Stomach smooth muscle (tissue), 2 donors: ENCODE measurements around the gene ACTN4.

ENCODE experiments used
- H3K27ac ChIP-seq: one replicate; pipeline ENCODE4 v1.7.0; 2013; ENCODE audit warnings: mild to moderate bottlenecking, low read length, inconsistent platforms
- H3K27me3 ChIP-seq, 2 donors: one replicate each; pipeline ENCODE4 v1.7.0; 2013; ENCODE audit warnings: low read length in 2 of 2; ENCODE audit not compliant: insufficient read depth in 2 of 2, control insufficient read depth in 1 of 2
- H3K36me3 ChIP-seq, 2 donors: one replicate each; pipeline ENCODE4 v1.7.0; 2013; ENCODE audit warnings: low read length in 2 of 2; ENCODE audit not compliant: control insufficient read depth in 2 of 2, insufficient read depth in 2 of 2
- H3K4me1 ChIP-seq: one replicate; pipeline ENCODE4 v1.7.0; 2013; ENCODE audit warnings: low read length; ENCODE audit not compliant: control insufficient read depth, insufficient read depth
- H3K4me3 ChIP-seq, 2 donors: one replicate each; pipeline ENCODE4 v1.7.0; 2013; ENCODE audit warnings: low read length in 2 of 2
- H3K9ac ChIP-seq, 2 donors: one replicate each; pipeline ENCODE4 v1.7.0; 2013; ENCODE audit warnings: low read length in 2 of 2, mild to moderate bottlenecking in 1 of 2
- H3K9me3 ChIP-seq, 2 donors: one replicate each; pipeline ENCODE4 v1.7.0; 2013; ENCODE audit warnings: low read length in 2 of 2; ENCODE audit not compliant: control insufficient read depth in 2 of 2
- donor health status: healthy.
- donor health status: Pancreatic carcinoma.

The ACTN4 gene

GRCh38 chr19:38727868-38728660, 80.6 kb downstream of the ACTN4 start:
- Histone ChIP-seq H3K9ac (no peak overlapping the region), H3K4me3 (no peak overlapping the region), H3K4me1 (peaks cover 15% of the 10 kb centered on the region), H3K27me3 (no peaks in the 10 kb centered on the region), H3K36me3 (peaks cover 36 to 40% of the 10 kb centered on the region in 2 donors), H3K9me3 (no peaks in the 10 kb centered on the region), H3K27ac (peak overlapping the region; percentile 18)

GRCh38 chr19:38728752-38729541, 81.5 kb downstream of the ACTN4 start:
- H3K4me1 ChIP-seq, result peaks cover 19% of the 10 kb centered on the region
- H3K36me3 ChIP-seq, result peaks cover 30 to 33% of the 10 kb centered on the region in 2 donors
- no peaks in the 10 kb centered on the region for H3K27me3 ChIP-seq

DNA sequence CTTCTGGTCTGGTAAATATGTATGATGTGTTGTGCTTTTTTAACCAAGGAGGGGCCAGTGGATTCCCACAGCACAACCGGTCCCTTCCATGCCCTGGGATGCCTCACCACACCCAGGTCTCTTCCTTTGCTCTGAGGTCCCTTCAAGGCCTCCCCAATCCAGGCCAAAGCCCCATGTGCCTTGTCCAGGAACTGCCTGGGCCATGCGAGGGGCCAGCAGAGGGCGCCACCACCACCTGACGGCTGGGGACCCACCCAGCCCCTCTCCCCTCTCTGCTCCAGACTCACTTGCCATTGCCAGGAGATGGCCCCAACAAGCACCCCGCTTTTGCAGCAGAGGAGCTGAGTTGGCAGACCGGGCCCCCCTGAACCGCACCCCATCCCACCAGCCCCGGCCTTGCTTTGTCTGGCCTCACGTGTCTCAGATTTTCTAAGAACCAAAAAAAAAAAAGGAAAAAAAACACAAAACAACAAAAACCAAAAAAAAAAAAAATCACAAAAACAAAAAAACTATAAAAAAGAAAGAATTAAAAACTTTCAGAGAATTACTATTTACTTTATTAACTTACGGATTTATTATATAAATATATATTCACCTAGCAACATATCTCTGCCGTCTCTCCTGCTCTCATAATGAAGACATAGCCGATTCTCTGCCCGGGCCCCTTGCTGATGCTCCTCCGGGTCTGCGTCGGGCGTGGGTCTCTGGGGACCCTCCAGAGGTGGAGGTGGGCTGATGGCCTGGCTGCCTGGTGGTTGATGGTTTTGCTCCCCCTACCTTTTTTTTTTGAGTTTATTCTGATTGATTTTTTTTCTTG, 82.4 kb downstream of the ACTN4 start:
- Histone ChIP-seq H3K4me1 (peaks cover 23% of the 10 kb centered on the region), H3K9ac (no peak overlapping the region), H3K27me3 (no peaks in the 10 kb centered on the region), H3K4me3 (no peak overlapping the region), H3K27ac (no peak overlapping the region), H3K9me3 (no peaks in the 10 kb centered on the region), H3K36me3 (peaks cover 24 to 27% of the 10 kb centered on the region in 2 donors)

More at GRCh38 chr19:38728752-38729541, 81.5 kb downstream of the ACTN4 start:
- H3K9me3 ChIP-seq, result no peaks in the 10 kb centered on the region
- H3K4me3 ChIP-seq, result no peak overlapping the region
- no peak overlapping the region for H3K27ac ChIP-seq
- H3K9ac ChIP-seq, result no peak overlapping the region

DNA sequence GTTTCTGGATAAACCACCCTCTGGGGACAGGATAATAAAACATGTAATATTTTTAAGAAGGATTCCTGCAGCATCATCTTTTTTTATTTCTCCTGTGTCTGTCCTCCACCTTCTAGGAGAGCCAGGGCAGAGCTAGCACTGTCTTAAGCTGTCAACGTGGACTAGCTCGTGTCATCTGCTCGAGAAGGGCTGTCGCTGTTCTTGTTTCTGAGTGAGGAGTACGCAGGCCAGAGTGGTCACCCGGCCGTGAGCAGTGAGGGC, 83.0 kb downstream of the ACTN4 start:
- peaks cover 23% of the 10 kb centered on the region for H3K4me1 ChIP-seq
- peaks cover 19 to 21% of the 10 kb centered on the region in 2 donors for H3K36me3 ChIP-seq
- H3K27ac ChIP-seq, result no peak overlapping the region
- no peaks in the 10 kb centered on the region for H3K9me3 ChIP-seq
- no peak overlapping the region for H3K4me3 ChIP-seq
- H3K9ac ChIP-seq, result no peak overlapping the region
- no peaks in the 10 kb centered on the region for H3K27me3 ChIP-seq

DNA sequence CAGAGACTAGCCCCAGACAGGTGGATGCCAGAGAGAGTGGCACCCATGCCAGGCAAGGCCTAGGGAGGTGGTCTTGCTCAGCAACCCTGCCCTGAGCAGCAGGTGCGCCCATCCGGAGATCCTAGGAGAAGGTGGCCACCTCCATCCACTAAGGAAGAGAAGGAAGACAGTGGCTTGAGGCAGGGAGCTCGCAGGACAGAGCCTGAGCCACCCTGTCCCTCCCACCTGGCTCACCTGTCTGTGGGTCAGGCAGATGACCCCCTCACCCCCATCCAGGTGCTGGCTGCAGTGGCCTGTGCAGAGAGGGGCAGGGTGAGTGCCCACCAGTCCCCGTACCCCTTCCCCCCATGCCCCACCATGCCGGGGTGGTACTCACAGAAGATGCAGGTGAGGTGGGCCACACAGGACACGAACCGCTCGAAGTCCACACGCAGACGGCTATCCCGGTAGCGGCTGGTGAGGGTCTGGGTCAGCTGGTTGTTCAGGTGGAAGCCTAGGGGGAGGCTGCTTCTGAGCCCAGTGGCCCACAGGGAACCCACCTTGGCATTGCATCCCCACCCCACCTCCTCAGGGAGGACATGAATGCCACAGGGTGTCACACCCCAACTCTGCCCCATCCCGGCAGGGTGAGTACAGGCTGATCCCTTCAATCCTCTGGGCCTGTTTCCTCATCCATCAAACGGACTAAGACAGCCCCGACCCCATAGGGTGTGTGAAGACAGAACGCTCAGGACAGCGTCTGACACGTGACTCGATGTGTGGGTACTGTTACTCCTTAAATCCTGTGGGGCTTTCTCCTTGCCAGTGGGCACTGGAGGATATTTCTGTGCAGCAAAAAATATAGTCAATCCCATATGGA, 83.5 kb downstream of the ACTN4 start:
- Histone ChIP-seq H3K27me3 (no peaks in the 10 kb centered on the region), H3K9ac (no peak overlapping the region), H3K4me3 (no peak overlapping the region), H3K27ac (no peak overlapping the region), H3K4me1 (peaks cover 23% of the 10 kb centered on the region), H3K36me3 (peaks cover 16 to 19% of the 10 kb centered on the region in 2 donors), H3K9me3 (no peaks in the 10 kb centered on the region)

GRCh38 chr19:38731654-38732301, 84.3 kb downstream of the ACTN4 start:
- no peak overlapping the region for H3K9ac ChIP-seq
- H3K27ac ChIP-seq, result no peak overlapping the region
- peaks cover 25% of the 10 kb centered on the region for H3K4me1 ChIP-seq
- no peaks in the 10 kb centered on the region for H3K9me3 ChIP-seq
- no peaks in the 10 kb centered on the region for H3K27me3 ChIP-seq
- peaks cover 9 to 13% of the 10 kb centered on the region in 2 donors for H3K36me3 ChIP-seq
- H3K4me3 ChIP-seq, result no peak overlapping the region

DNA sequence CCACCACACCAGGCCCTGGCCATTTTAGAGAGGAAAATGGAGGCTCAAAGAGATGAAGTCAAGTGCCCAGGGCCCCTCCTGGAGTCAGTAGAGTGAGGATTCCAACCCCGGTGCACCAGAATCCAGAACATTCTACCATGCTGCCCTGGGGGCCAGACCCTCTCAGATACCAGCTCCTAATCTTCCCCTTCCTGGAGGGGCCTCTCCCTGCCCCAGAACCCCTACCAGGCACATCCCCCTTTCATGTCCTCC, 85.7 kb downstream of the ACTN4 start:
- Histone ChIP-seq H3K36me3 (peaks cover 3 to 5% of the 10 kb centered on the region in 2 donors), H3K27ac (peak overlapping the region; percentile 46), H3K4me1 (peaks cover 18% of the 10 kb centered on the region), H3K4me3 (no peak overlapping the region), H3K27me3 (no peaks in the 10 kb centered on the region), H3K9ac (no peak overlapping the region), H3K9me3 (no peaks in the 10 kb centered on the region)

DNA sequence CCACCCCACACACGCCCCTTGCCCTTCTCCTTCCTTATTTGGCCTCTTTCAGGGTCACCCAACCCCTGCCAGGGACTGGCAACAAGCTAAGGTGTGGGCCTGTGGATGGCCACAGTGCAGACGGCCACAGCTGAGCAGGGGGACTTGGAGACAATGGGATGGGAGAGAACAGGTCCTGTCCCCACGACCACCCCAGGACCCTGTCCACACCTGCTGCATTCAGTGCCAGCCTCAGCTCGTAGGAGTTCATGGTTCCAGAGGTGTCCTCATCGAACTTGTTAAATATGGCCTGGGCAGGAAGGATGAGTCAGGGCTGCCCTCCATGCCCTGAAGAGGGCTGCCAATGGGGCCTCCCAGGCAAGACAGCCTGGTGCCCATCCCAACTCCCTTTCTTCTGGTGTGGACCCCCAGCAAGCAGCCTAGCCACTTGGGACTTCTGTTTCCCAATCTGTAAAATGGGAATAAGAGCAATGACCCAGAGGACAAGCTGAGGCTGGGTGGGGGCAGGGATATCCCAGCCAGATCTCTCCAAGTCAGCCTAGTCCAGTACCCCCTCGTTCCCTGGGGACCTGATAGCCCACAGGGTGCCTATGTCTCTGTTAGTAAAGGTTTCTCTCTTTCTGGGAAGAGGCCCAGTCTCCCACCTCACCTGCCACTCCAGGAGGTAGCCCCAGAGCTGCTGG, 86.2 kb downstream of the ACTN4 start:
- H3K36me3 ChIP-seq, result peaks cover 3 to 5% of the 10 kb centered on the region in 2 donors
- peak overlapping the region; percentile 46 for H3K27ac ChIP-seq
- peaks cover 18% of the 10 kb centered on the region for H3K4me1 ChIP-seq
- no peak overlapping the region for H3K4me3 ChIP-seq
- H3K27me3 ChIP-seq, result no peaks in the 10 kb centered on the region
- H3K9me3 ChIP-seq, result no peaks in the 10 kb centered on the region
- no peak overlapping the region for H3K9ac ChIP-seq

- peaks cover 3 to 5% of the 10 kb centered on the region in 2 donors for H3K36me3 ChIP-seq
- no peaks in the 10 kb centered on the region for H3K9me3 ChIP-seq
- H3K27ac ChIP-seq, result peak overlapping the region; percentile 46
- H3K27me3 ChIP-seq, result no peaks in the 10 kb centered on the region
- H3K4me1 ChIP-seq, result peaks cover 18% of the 10 kb centered on the region
- no peak overlapping the region for H3K4me3 ChIP-seq
- no peak overlapping the region for H3K9ac ChIP-seq
Observed at GRCh38 chr19:38734176-38734425, 86.7 kb downstream of the ACTN4 start.
